Colonic mucosa (tissue), 4 donors: Measurements from ENCODE around the gene ACTL6B. TPM values are rescaled to one million over a fixed set of nuclear protein-coding genes. Genes with fewer than 3 reads are reported as not detected.

ENCODE experiments used
- DNase-seq: peaks from one replicate; pipeline ENCODE4 v3.0.0-alpha.2; 2020
- H3K27ac ChIP-seq: fragments of 200-600 bp; one replicate; pipeline ENCODE4 v1.8.0; 2021
- H3K27me3 ChIP-seq: fragments of 200-600 bp; one replicate; pipeline ENCODE4 v1.8.0; 2021
- H3K36me3 ChIP-seq: fragments of 200-600 bp; one replicate; pipeline ENCODE4 v1.8.0; 2021
- H3K4me1 ChIP-seq: fragments of 200-600 bp; one replicate; pipeline ENCODE4 v1.8.0; 2021; ENCODE audit warnings: mild to moderate bottlenecking
- H3K4me3 ChIP-seq: fragments of 200-600 bp; one replicate; pipeline ENCODE4 v1.8.0; 2021
- H3K9ac ChIP-seq, 2 donors: one replicate each; pipeline ENCODE4 v1.7.0; 2013; ENCODE audit warnings: control low read depth in 2 of 2, low read depth in 2 of 2, low read length in 2 of 2
- H3K9me3 ChIP-seq: fragments of 200-600 bp; one replicate; pipeline ENCODE4 v1.8.0; 2021
- CTCF ChIP-seq: fragments of 200-600 bp; IDR thresholded peaks from one replicate; pipeline ENCODE4 v1.8.0; 2022; ENCODE audit warnings: antibody characterized with exemption, mild to moderate bottlenecking
- intact Hi-C: fragments of 100-400 bp; cut with DNase I; formaldehyde crosslinking; loops from one replicate; pipeline ENCODE4 v1.14.1; 2022
- total RNA-seq, 2 donors: library from RNA; stranded (reverse); fragmentation: NEBNext Ultra II Directional in 1 of 2; extraction: Animal tissue kit (Norgen Biotek cat#: 25700) in 1 of 2; gene quantifications; one replicate each; pipeline ENCODE4 v1.2.1, GENCODE V29; 2021
- donor health status: healthy.
- donor health status: DM: no; HTN: no; CAD: no.
- donor health status: DM: no; HTN: no; CAD: no.

ACTL6B gene
- total RNA-seq, 2 donors from 2014 or later: 0.29 TPM; not detected in 1

DNA sequence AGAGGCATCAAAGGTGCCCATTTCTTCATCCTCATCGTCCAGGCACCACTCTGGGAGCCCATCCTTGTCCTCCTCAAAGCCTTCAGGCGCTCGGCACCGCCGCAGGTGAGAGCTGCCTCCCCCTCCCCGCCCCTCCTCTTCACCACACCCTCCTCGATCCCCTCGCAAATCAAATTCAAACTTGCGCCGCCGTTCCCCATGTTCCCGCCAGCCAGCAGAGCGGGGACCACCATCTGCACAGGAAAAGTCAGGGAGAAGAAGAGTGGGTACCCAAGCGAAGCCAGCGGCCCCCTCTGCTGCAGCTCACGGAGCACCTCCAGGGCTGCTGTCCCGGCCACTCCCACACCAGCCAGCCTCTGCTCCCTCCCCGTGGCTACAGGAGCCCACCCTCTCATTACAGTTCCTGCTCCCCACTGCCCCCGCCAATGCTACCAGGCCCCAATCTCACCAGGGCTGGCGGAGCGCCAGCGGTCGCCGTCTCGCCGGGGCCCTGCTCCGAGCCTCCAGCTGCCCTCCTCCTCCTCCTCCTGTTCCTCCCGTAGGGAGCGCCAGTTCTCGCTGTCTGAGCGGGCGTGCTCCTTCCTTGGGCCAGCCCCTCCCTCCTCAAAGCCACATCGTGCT, 30.1 kb upstream of the ACTL6B start:
- Histone ChIP-seq H3K9me3 (no peaks in the 10 kb centered on the region), H3K27ac (no peak overlapping the region), H3K36me3 (peaks cover 19% of the 10 kb centered on the region), H3K4me3 (no peak overlapping the region), H3K9ac (no peak overlapping the region), H3K4me1 (peaks cover 1% of the 10 kb centered on the region), H3K27me3 (no peaks in the 10 kb centered on the region)
- no peak for DNase-seq
- intact Hi-C loops: no loop called here
- TF ChIP-seq CTCF: no peak

DNA sequence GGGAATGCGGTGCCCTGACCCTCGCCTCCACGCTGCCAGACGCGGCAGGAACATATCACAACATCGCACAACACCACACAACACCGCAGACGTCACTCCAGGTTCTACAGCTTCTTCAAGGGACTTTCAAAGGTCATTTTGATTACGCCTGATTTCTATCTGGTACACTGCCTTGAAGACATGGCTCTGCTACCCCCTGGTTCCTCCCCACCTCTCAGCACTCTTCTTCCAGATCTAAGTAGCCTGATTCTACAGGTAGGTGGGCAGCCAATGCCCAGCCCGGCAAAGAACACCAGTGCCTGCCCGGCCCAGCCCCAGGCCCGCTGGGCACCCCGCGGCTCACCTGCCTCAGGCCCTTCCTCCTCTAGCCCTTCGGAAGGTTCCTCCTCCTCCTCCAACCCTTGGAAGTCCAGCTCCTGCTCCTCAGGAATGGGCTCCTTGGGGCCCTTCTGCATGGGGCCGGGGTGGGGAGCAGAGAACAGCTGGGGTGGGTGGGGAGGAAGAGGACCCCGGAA, 29.4 kb upstream of the ACTL6B start:
- no peak for DNase-seq
- Histone ChIP-seq H3K4me1 (no peaks in the 10 kb centered on the region), H3K9ac (no peak overlapping the region), H3K27me3 (no peaks in the 10 kb centered on the region), H3K9me3 (no peaks in the 10 kb centered on the region), H3K27ac (no peak overlapping the region), H3K4me3 (no peak overlapping the region), H3K36me3 (peaks cover 19% of the 10 kb centered on the region)
- intact Hi-C loops: no loop called here
- TF ChIP-seq CTCF: no peak

- no peak for DNase-seq
- H3K36me3 ChIP-seq: peaks cover 19% of the 10 kb centered on the region
- H3K9ac ChIP-seq: no peak overlapping the region
Observed at GRCh38 chr7:100685049-100685605, 28.9 kb upstream of the ACTL6B start.

GRCh38 chr7:100684534-100685042, 28.3 kb upstream of the ACTL6B start:
- Histone ChIP-seq H3K4me3 (no peak overlapping the region), H3K9ac (no peak overlapping the region), H3K36me3 (peaks cover 19% of the 10 kb centered on the region), H3K4me1 (no peaks in the 10 kb centered on the region), H3K9me3 (no peaks in the 10 kb centered on the region), H3K27ac (no peak overlapping the region), H3K27me3 (no peaks in the 10 kb centered on the region)
- no peak for TF ChIP-seq CTCF
- DNase-seq: no peak
- intact Hi-C loops: no loop called here

More at GRCh38 chr7:100685049-100685605, 28.9 kb upstream of the ACTL6B start:
- intact Hi-C loops: no loop called here
- TF ChIP-seq CTCF: no peak
- H3K9me3 ChIP-seq: no peaks in the 10 kb centered on the region
- H3K27me3 ChIP-seq: no peaks in the 10 kb centered on the region
- H3K4me3 ChIP-seq: no peak overlapping the region
- H3K4me1 ChIP-seq: no peaks in the 10 kb centered on the region
- no peak overlapping the region for H3K27ac ChIP-seq

GRCh38 chr7:100683659-100684533, 27.6 kb upstream of the ACTL6B start:
- DNase-seq: no peak
- no peak for TF ChIP-seq CTCF

More at GRCh38 chr7:100683659-100684533, 27.6 kb upstream of the ACTL6B start:
- H3K27me3 ChIP-seq: no peaks in the 10 kb centered on the region
- peaks cover 24% of the 10 kb centered on the region for H3K36me3 ChIP-seq
- intact Hi-C loops: no loop called here
- H3K9ac ChIP-seq: no peak overlapping the region
- H3K4me3 ChIP-seq: no peak overlapping the region
- H3K4me1 ChIP-seq: no peaks in the 10 kb centered on the region
- no peaks in the 10 kb centered on the region for H3K9me3 ChIP-seq
- no peak overlapping the region for H3K27ac ChIP-seq
